Measurements from ENCODE around the gene PDK1. TPM values are rescaled to one million over a fixed set of nuclear protein-coding genes. Genes with fewer than 3 reads are reported as not detected.

Gene PDK1
- total RNA-seq, 1 experiment from 2014 or later, result 74.7 TPM

GRCh38 chr2:172552547-172553291, 3.2 kb upstream of the PDK1 start:
- Histone ChIP-seq H3K23me2 (ENCODE audit: insufficient read length, low read depth, low read length, poor library complexity, severe bottlenecking) (peaks cover 4% of the 10 kb centered on the region), H2AK5ac (ENCODE audit: insufficient read length, low read length) (no peak overlapping the region), H4K20me1 (ENCODE audit: control insufficient read depth, insufficient read depth, insufficient read length) (no peaks in the 10 kb centered on the region), H2BK12ac (ENCODE audit: insufficient read length, low read depth, low read length) (no peak overlapping the region), H3T11ph (ENCODE audit: low read length) (no peak overlapping the region), H3K79me2 (ENCODE audit: insufficient read depth, low read length) (peaks cover 4% of the 10 kb centered on the region; the same call in 1 of the 2 replicates), H3K4me1 (ENCODE audit: insufficient read depth, low read length) (peaks cover 18% of the 10 kb centered on the region; the same call in 1 of the 2 replicates), H2AFZ (ENCODE audit: low read length) (no peak overlapping the region), H3K14ac (ENCODE audit: insufficient read depth, low read length) (no peak overlapping the region), H3K27ac (ENCODE audit: insufficient read length, low read depth, low read length) (no peak overlapping the region), H2BK120ac (ENCODE audit: low read depth, low read length, poor library complexity, severe bottlenecking) (no peak overlapping the region), H2BK5ac (ENCODE audit: insufficient read length, low read length) (no peak overlapping the region), H3K4me2 (ENCODE audit: insufficient read depth, insufficient read length, low read length) (no peak overlapping the region), H4K5ac (ENCODE audit: insufficient read length, low read depth, low read length) (no peak overlapping the region), H3K27me3 (ENCODE audit: insufficient read depth, low read length) (no peaks in the 10 kb centered on the region), H3K9me3 (ENCODE audit: control insufficient read depth, low read depth, low read length) (peaks cover 2% of the 10 kb centered on the region), H2BK15ac (ENCODE audit: low read depth, low read length) (no peak overlapping the region), H3K23ac (ENCODE audit: insufficient read length, low read depth, low read length) (no peak overlapping the region), H3K79me1 (ENCODE audit: insufficient read depth, low read depth, low read length, poor library complexity, severe bottlenecking) (no peaks in the 10 kb centered on the region), H3K9ac (ENCODE audit: extremely low read depth, insufficient read length, low read length) (no peak overlapping the region), H3K56ac (ENCODE audit: insufficient read length, low read depth, low read length) (no peak overlapping the region), H4K91ac (ENCODE audit: insufficient read length, low read depth, low read length) (no peak overlapping the region), H2BK20ac (ENCODE audit: low read depth, low read length, poor library complexity, severe bottlenecking) (no peak overlapping the region), H4K8ac (replicated peaks; ENCODE audit: insufficient read length, low read depth, low read length) (no peak overlapping the region), H3K4ac (ENCODE audit: low read depth, low read length) (no peak overlapping the region), H3K18ac (ENCODE audit: insufficient read length, low read depth, low read length) (no peak overlapping the region)
- no peak overlapping the region; a peak in 1 of 5 replicates for H3K4me3 Mint-ChIP-seq
- no peak overlapping the region; a peak in 1 of 7 replicates for H3K27ac Mint-ChIP-seq
- no peak for DNase-seq
- peaks cover 74 to 79% of the 10 kb centered on the region in 2 experiments for H3K4me1 Mint-ChIP-seq
- TF ChIP-seq CTCF (conservative IDR thresholded peaks at IDR 0.05), result no peak
- WGBS (ENCODE audit: extremely low coverage, insufficient read length, low lambda C conversion rate), result no CpG with 5 or more reads among the region's 4 CpGs
- peaks cover 1% of the 10 kb centered on the region for H3K27me3 Mint-ChIP-seq (ENCODE audit: low read depth)
- peaks cover 15 to 27% (median 17%) of the 10 kb centered on the region in 3 experiments for H3K36me3 Mint-ChIP-seq (ENCODE audit: insufficient read depth in 1 of 3, low read depth in 3 of 3)
- H3K9me3 Mint-ChIP-seq, result peaks cover 9 to 15% of the 10 kb centered on the region in 2 experiments; a peak in 4 of 5 replicates
